Stimulated activated CD8-positive, alpha-beta memory T cell treated with anti-CD3 and anti-CD28 coated beads, Interleukin-12 subunit alpha, Interleukin-12 subunit beta, amount 100 ng/mL, for 24 hours (primary cell): ENCODE data around the gene MTHFD1.
"Not testable (repeated sequence)": the region's sequence is repeated elsewhere in the genome, so short reads cannot be mapped to it uniquely, and the experiment has no call there.

ENCODE experiments used
- DNase-seq: peaks from one replicate; pipeline ENCODE4 v3.0.0-alpha.2; 2020; ENCODE audit errors: extremely low read depth

MTHFD1 gene

GRCh38 chr14:64387782-64388532 is at the start of gene MTHFD1:
Gene MTHFD1, plus strand, starts transcription at chr14:64388353. Its CDS starts 75 bp downstream, at chr14:64388428.
- DNase-seq, result peak; percentile 94

GRCh38 chr14:64338616-64339316 is 49.4 kb upstream of the MTHFD1 start:
- peak; percentile 84 for DNase-seq

GRCh38 chr14:64340560-64341196 is 47.5 kb upstream of the MTHFD1 start:
- DNase-seq, result no peak

GRCh38 chr14:64347748-64348147 is 40.4 kb upstream of the MTHFD1 start:
- no peak for DNase-seq

GRCh38 chr14:64349741-64350490 is 38.2 kb upstream of the MTHFD1 start:
- DNase-seq, result no peak

GRCh38 chr14:64363265-64363846 is 24.8 kb upstream of the MTHFD1 start:
- no peak for DNase-seq

GRCh38 chr14:64364907-64365306 is 23.2 kb upstream of the MTHFD1 start:
- DNase-seq, result no peak

- DNase-seq, result not testable (repeated sequence)
Measured at GRCh38 chr14:64365358-64365889, 22.7 kb upstream of the MTHFD1 start.

- no peak for DNase-seq
Measured at GRCh38 chr14:64369201-64369600, 19.0 kb upstream of the MTHFD1 start.

- no peak for DNase-seq
Measured at GRCh38 chr14:64387232-64387781, 846 bp upstream of the MTHFD1 start.

GRCh38 chr14:64388533-64389285 is 556 bp downstream of the MTHFD1 start:
- DNase-seq, result peak; percentile 8

- DNase-seq, result no peak
Measured at GRCh38 chr14:64391113-64391725, 3.1 kb downstream of the MTHFD1 start.

- DNase-seq, result no peak
Measured at GRCh38 chr14:64391986-64392385, 3.8 kb downstream of the MTHFD1 start.

- not testable (repeated sequence) for DNase-seq
Measured at GRCh38 chr14:64393189-64393726, 5.1 kb downstream of the MTHFD1 start.

GRCh38 chr14:64394423-64394822 is 6.3 kb downstream of the MTHFD1 start:
- DNase-seq, result no peak

- DNase-seq, result no peak
Measured at GRCh38 chr14:64394977-64395633, 7.0 kb downstream of the MTHFD1 start.

GRCh38 chr14:64400829-64401459 is 12.8 kb downstream of the MTHFD1 start:
- DNase-seq, result no peak

GRCh38 chr14:64401949-64402348 is 13.8 kb downstream of the MTHFD1 start:
- no peak for DNase-seq

- DNase-seq, result no peak
Measured at GRCh38 chr14:64405295-64405694, 17.1 kb downstream of the MTHFD1 start.
